HG03571 (cell line): Measurements from ENCODE around the gene RIPPLY2.
"Not testable (repeated sequence)": the region's sequence is repeated elsewhere in the genome, so short reads cannot be mapped to it uniquely, and the experiment has no call there.

ENCODE experiments used
- ATAC-seq: cut with Tn5 transposase; IDR thresholded peaks from one replicate; pipeline ENCODE4 v1.9.1; 2021; ENCODE audit not compliant: unreplicated experiment

The RIPPLY2 gene, protein sequence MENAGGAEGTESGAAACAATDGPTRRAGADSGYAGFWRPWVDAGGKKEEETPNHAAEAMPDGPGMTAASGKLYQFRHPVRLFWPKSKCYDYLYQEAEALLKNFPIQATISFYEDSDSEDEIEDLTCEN

GRCh38 chr6:83853178-83854000 is at the start of gene RIPPLY2:
TSS of gene RIPPLY2 (plus strand) at chr6:83853360. CDS start at chr6:83853417, 57 bp downstream.
- no peak for ATAC-seq

DNA sequence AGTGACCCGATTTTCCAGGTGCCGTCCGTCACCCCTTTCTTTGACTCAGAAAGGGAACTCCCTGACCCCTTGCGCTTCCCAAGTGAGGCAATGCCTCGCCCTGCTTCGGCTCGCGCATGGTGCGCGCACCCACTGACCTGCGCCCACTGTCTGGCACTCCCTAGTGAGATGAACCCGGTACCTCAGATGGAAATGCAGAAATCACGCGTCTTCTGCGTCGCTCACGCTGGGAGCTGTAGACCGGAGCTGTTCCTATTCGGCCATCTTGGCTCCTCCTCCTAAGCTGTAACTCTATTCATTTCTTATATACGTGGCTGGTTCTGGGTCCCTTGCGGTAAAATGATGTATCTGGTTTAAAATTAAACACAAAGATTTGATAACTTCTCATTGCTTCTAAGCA is 49.7 kb upstream of the RIPPLY2 start:
- ATAC-seq = not testable (repeated sequence)

DNA sequence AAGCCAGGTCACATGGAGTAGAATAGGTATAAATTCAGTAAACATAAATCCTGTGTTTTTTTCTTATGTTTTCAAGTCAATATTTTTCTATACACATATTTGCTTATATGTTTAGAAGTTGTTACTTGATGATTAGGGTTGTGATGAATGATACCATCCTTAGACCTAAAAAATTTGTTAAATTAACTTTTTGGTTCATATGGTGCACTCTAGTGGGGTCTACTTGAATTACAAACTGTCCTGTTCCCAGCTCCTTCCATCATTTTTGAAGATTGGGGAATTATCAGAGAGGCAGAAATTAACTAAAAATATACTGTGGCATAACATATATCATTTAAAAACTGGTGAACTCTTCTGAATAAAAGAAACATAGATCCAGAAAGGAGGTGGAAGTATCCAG is 48.3 kb upstream of the RIPPLY2 start:
- no peak for ATAC-seq

DNA sequence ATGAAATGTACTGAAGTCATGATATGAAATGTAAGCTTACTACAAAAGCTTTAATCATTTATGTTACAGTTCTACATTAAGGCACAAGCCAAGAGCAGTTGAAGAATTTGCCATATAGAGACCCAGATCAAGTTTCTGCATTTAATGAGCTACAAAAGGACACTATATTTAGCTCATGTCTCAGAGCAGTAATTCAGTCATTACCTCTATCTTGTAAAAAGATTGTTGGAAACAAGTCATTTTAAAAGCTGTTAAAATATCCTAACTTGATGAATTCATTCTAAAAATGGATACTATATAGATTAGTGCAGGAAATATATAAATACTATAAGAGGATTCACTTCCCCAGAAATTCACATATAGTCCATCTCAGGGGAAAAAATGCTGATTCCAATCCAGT is 45.2 kb upstream of the RIPPLY2 start:
- no peak for ATAC-seq

DNA sequence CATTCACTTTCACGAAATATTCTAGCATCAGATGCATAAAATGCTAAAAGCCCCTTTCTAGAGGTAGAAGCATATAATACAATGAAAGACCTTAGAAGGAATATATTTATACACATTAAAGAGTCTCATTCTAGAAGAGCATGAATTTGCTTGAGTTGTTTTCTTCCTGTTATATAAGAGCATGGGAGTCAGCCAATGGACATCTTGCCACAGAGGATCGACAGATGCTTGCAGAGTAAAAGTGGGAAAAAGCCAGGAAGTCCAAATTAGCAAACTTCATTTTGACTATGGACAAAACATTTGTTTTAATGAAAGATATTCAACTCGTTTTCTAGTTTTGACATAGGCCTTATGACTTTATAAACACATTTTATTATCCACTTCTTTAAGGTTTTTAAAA is 44.2 kb upstream of the RIPPLY2 start:
- no peak for ATAC-seq

GRCh38 chr6:83812595-83812994 is 40.6 kb upstream of the RIPPLY2 start:
- ATAC-seq = no peak

- ATAC-seq = no peak
These were observed 37.4 kb upstream of the RIPPLY2 start for GRCh38 chr6:83815631-83816272.

DNA sequence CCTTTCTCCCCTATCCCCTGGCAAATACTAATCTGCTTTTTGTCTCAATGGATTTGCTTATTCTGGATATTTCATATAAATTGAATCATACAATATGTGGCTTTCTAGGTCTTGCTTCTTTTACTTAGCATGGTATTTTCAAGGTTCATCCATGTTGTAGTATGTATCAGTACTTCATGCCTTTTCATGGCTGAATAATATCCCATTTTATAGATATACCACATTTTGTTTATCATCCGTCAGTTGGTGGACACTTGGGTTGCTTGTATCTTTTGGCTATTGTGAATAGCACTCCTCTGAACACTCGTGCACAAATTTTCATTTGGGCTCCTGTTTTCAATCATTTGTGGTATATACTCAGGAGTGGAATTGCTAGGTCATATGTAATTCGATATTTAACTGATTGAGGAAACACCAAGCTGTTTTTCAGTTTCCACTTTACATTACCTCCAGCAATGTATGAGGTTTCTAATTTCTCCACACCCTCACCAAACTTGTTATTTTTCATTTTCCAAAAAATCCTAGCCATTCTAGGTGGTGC is 30.5 kb upstream of the RIPPLY2 start:
- no peak for ATAC-seq

GRCh38 chr6:83824388-83824801 is 28.8 kb upstream of the RIPPLY2 start:
- no peak for ATAC-seq

- ATAC-seq = no peak
These were observed 28.3 kb upstream of the RIPPLY2 start for GRCh38 chr6:83824831-83825230.

- ATAC-seq = no peak
These were observed 26.1 kb upstream of the RIPPLY2 start for GRCh38 chr6:83827050-83827449.

GRCh38 chr6:83838727-83839126 is 14.4 kb upstream of the RIPPLY2 start:
- ATAC-seq = no peak

DNA sequence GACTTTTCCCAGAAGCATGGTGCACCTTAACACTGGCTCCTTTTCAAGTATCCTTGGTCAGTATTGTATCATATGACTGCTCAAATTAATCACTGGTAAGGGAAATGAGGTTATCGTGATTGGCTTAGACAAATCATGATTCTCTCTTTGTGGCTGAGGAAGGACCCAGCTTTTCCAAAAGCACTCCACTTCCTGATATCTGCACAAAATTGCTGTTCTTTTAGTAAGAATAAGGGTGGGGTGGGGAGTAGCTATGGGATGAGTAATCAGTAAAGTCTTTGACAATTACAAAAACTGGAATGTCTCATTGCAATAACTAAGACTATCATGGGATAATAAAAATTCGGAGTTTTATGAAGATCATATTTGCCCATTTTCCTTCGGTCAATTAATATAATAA is 9.0 kb upstream of the RIPPLY2 start:
- ATAC-seq = no peak

DNA sequence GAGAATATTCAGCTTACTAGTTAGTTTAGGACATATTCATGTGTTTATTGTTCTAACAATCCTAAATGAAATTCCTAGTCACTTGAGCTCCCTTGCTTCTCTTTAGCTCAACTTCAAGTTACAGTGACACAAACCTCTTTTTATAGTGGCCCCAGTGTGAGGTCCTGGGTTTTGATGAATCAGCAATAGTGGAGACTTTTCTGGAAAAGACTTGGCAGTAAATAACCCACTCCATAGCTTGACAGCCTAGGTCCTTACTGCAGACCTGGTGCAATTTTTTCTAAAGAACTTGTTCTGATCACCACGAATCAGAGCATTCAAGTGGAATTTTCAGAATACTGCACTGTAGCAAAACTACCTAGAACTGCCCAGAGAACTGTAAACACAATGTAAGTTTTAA is 6.9 kb upstream of the RIPPLY2 start:
- ATAC-seq = no peak

DNA sequence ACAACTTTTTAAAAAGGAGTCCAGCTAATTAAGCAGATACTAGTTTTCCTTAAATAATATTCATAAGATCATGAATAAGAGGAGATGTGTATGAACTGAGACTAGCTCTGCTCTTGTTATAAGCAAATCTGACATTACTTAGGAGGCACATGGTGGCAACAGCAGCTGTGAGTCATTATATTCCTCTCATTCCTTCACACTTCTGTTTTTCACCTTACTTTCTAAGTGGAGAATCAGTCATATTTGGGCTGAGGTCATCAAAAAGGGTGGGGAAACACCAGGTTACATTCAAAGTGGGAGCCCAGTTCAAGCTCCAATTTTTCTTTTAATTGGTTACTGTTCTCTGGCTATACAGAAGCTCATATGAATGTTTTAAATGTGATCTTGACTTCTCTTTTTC is 6.0 kb upstream of the RIPPLY2 start:
- ATAC-seq = peak; percentile 80

DNA sequence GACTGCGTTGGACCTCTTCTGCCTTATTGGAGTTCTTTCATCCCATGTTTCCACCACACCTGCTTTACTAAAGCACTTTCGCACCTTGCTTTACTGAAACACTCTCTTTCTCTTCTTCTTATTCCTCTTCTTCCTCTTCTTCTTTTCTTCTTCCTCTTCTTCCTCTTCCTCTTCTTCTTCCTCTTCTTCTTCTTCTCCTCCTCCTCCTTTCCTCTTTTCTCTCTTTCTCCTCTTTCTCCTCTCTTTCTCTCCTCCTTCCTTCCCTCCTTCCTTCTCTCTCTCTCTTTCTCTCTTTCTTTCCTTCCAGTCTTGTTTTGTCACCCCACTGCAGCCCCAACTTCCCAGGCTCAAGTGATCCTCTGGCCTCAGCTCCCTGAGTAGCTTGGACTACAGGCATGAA is 4.0 kb upstream of the RIPPLY2 start:
- no peak for ATAC-seq

DNA sequence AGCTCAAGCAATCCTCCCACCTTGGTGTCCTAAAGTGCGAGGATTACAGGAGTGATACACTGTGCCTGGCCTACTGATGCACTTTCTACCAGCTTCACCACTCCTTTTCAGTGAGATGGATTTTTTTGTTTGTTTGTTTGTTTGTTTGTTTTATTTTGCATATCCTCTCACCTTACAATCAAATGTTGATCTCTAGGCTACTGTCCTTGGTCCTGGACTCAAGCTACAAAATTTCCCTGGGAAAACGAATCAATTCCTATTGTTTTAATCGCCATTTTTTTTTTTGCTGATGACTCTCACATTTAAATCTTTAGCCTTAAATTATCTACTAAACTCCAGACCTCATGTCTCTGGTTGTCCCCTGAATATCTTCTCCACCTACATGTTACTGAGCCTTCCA is 3.5 kb upstream of the RIPPLY2 start:
- ATAC-seq = no peak

DNA sequence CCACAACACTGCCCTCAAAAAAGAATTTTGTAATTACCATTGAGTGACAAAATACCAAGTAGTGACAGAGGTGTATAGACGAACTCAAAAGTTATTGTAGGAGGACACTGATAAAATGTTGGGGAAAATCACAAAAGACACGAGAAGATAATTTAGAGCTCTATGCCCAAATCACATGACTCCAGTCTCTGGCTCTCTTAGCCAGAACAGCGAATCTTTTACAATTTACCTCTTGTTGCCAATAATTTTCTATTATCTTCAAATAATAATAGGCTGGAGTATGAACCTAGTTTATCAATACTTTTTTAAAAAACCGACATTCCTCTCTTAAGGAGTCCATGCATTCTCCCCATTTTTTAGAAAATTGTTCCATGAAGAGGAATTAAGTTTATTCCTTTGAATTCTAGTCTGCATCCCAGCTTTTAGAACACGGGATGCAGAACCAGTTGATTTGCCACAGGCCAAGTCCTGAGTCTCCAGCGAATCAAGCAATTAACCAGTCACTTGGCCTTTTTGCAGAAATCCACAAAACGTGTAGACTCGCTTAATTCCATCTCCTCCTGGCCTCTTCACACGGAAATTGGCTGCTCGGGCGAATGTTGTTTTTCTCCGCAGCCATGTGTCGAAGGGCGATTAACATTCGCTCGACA is 507 bp upstream of the RIPPLY2 start:
- no peak for ATAC-seq

DNA sequence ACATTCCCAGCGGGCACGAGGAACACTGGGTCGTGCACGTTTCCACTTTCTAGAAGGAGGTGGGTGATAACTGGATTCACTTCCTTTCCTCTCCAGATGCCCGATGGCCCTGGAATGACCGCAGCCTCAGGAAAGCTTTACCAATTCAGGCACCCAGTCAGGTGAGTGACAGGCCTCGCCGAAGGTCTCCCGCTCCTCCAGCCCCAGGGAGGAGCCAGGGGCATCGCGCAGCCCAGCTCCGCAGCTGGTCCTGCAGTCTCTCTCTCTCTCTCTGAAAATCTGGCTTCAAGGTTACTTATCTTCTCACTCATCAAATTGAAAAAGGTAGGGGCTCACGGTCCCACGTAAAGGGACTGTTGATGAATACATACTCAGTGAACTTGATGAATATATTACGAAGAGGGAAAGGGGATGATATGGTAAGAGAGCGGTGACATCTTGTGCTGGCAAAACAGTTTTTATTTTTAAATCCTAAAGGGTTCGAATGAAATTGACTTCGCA is 891 bp downstream of the RIPPLY2 start:
- ATAC-seq = no peak

- ATAC-seq = no peak
These were observed 1.6 kb downstream of the RIPPLY2 start for GRCh38 chr6:83854766-83855165.
